GM12801 (cell line): ENCODE results near the gene EHBP1L1.

Experiments used
- TF ChIP-seq, protein P1 (sequence below): IDR thresholded peaks from one replicate; pipeline ENCODE4 v1.5.1; 2011; ENCODE audit warnings: control low read depth; ENCODE audit not compliant: insufficient read length; ENCODE audit errors: extremely low read depth

Gene EHBP1L1

DNA sequence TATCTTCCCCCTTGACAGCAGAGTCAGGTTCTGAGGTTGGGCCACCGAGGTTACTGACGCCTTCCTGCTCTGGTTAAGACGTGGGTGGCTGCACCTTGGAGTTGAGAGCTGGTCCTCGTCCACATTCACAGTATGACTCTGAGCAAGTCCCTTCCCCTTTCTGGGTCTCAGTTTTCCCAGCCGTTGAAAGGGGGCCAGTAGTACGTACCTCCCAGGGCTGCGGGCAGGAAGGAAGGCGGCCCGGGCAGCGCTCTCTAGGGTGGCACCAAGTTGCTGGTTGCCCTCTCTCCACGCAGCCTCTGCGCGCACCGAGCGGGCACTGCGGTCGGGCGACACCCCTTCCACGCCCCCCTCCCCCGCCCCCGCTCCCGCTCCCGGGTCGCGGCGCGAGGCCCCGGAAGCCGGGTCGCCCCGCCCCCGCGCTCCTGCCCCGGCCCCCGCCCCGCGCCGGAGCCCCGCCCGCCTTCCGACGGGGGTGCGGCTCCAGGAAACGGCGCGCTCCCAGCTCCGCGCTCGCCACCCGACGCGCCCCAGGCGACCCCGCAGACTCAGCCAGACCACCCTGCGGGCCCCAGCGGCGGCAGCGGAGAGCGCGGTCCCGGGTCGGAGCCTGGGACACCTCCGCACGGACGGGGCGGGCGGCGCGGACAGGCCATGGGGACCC is at the start of gene EHBP1L1:
Gene EHBP1L1 (plus strand): TSS at position 486 of the 664 bp plus-strand sequence. CDS start 250 bp downstream, outside the sequence.
- TF ChIP-seq, protein P1, sequence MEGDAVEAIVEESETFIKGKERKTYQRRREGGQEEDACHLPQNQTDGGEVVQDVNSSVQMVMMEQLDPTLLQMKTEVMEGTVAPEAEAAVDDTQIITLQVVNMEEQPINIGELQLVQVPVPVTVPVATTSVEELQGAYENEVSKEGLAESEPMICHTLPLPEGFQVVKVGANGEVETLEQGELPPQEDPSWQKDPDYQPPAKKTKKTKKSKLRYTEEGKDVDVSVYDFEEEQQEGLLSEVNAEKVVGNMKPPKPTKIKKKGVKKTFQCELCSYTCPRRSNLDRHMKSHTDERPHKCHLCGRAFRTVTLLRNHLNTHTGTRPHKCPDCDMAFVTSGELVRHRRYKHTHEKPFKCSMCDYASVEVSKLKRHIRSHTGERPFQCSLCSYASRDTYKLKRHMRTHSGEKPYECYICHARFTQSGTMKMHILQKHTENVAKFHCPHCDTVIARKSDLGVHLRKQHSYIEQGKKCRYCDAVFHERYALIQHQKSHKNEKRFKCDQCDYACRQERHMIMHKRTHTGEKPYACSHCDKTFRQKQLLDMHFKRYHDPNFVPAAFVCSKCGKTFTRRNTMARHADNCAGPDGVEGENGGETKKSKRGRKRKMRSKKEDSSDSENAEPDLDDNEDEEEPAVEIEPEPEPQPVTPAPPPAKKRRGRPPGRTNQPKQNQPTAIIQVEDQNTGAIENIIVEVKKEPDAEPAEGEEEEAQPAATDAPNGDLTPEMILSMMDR: no peak

DNA sequence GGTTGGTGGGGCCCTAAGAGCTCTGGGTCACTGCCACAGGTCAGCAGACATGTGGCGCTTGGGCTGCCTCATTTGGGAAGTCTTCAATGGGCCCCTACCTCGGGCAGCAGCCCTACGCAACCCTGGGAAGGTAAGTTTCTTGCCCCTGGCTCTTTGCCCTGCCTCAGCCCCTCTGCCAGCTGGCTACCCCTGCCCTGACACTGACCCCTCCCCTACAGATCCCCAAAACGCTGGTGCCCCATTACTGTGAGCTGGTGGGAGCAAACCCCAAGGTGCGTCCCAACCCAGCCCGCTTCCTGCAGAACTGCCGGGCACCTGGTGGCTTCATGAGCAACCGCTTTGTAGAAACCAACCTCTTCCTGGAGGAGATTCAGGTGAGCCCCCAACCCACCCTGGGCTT is 49.1 kb upstream of the EHBP1L1 start:
- TF ChIP-seq, protein P1: no peak

DNA sequence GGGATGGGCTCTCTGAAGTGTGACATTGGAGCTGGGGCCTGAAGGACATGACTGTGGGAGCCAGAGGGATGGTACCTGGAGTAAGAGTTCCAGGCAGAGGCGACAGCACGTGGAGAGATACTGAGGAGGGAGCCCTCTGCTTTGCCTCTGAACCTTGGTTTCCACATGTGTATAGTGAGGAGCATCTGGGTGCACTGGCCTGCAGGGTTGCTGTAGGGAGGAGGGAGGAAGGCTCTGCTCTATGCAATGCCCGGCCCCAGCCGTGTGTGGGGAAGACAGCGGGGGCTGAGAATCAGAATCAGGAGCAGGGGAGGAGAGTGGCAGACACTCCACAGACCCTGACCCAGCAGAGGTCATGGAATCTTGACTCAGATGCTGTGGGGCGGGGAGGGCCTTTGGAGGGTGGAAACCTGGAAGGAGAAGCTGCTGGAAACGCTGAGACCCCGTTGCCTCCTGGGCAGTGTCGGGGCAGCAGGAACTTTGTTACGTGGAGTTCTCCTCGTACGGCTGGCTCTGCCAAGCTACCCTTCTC is 47.0 kb upstream of the EHBP1L1 start:
- TF ChIP-seq, protein P1: no peak

DNA sequence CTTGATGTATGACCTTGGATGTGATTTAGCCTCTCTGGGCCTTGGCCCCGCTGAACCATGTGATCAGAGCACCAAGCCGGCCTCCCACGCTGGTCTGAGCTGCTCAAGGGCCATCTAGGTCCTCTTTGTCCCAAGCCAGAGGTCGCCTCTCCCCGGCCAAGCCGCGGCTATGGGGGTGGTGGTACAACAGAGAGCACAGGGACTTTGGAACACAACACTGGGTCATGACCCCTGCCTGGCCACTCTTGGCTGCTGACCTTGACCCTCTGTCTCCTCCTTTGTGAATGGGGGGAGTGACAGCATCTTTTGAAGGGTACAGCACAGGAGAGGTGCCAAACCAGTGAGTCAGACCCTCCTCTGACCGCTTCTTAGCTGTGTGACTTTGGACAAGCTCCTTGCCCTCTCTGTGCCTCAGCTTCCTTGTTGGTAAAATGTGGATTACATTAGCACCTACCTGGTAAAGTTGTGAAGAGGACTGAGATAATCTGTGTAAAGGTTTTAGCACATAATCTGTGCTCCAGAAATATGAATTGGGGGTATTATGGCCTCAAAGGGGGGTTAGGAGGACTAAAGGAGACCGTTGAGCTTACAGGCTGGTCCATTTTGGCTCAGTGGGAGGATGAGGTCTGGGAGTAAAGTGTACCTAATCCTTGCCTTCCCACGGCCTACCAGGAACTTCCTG is 46.2 kb upstream of the EHBP1L1 start:
- TF ChIP-seq, protein P1: no peak

DNA sequence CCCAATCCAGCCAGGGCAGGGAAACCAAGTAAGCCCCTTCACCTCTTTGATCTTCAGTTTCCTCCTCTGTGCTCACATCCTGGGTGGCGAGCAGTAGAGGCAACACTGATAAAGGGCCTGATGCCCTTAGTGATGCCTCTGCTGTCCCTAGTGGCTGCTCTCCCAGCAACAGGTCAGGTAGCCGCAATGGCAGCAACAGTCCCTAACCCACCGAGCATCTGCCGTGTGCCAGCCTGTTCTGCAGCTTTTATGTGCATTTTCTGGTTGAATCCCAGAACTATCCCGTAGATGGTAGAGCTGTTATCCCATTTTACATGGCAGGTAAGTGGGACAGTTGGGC is 45.7 kb upstream of the EHBP1L1 start:
- TF ChIP-seq, protein P1: no peak

DNA sequence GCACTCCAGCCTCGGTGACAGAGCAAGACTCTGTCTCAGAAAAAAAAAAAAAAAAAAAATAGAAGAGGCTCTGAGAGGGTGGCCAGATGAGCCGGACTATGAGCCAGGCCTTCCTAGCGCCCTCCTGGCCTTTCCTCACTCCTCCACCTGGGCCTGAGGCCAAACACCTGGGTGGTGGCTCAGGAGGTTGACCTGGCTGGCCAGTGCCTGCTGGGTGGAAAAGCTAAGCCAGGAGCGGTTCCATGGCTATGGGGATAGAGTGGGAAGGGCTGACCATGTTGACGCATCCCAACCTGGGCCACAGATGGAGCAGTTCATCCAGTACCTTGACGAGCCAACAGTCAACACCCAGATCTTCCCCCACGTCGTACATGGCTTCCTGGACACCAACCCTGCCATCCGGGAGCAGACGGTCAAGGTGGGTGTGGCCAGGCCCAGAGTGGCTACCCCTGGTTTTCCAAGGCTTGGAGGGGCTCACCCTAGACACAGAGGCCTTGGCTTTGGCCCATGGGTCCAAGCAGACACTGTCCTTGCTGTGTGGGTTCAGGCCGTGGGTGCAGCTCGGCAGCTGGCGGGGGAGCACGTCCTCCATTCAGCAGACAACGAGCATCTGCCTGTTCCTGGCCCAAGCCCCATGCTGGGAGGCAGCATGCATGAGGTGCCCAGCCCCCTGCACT is 43.3 kb upstream of the EHBP1L1 start:
- TF ChIP-seq, protein P1: no peak

DNA sequence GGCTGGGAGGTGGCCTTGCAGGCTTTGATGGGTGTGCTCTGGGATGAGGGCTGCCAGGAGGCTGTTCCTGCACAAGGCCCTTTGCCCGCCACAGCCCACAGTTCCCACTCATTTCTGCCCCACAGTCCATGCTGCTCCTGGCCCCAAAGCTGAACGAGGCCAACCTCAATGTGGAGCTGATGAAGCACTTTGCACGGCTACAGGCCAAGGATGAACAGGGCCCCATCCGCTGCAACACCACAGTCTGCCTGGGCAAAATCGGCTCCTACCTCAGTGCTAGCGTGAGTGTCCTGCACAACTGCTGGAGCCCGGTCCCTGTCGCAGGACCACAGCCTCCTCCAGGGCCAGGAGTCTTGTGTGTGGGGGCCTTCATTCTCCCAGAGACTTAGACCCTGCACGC is 40.8 kb upstream of the EHBP1L1 start:
- TF ChIP-seq, protein P1: no peak
